ENCODE data around the gene MPPED1.

Gene MPPED1

GRCh38 chr22:43409800-43410199, 2.0 kb upstream of the MPPED1 start:
- DNase-seq (ENCODE audit: extremely low read depth in 1 of 2, low read depth in 1 of 2): no peak

DNA sequence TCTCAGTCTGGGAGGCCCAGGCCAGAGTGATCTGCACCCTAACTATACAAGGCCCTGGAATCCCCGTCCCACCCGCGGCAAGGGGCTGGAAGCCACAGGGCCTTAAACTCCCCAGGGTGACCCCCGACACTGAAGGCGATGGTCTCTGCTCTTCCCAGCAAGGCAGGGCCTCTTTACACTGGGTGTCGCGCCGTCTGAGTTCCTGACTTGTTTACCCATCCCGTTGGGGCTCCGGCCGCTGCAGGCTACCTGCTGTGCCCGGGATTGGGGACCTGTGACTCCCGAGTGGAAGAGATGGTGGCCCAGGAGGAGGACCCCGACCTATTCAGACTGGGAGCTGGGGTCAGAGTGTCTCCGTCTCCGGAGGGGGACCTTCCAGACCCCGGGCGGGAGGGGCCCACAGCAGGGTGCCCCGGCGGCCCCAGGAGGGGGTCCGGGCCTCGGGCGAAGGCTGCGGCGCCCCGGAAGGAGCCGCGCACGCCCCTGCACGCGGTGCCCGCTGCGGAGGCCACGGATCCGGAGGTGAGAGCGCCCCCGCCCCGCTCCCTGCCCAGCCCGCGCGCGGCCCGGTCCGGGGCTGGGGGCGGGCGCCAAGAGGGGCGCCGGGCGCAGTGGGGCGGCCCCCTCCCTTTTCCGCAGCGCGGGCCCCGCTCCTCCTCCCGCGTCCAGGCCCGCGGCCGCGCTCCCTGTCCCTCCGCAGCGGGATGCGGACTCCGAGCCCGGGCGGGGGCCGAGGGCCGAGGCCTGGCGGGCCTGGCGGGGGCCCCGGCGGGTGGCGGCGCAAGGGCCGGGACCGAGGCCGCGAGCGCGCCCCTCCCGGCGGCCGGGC, 560 bp upstream of the MPPED1 start:
- no peak for DNase-seq (ENCODE audit: extremely low read depth in 1 of 2, low read depth in 1 of 2)

DNA sequence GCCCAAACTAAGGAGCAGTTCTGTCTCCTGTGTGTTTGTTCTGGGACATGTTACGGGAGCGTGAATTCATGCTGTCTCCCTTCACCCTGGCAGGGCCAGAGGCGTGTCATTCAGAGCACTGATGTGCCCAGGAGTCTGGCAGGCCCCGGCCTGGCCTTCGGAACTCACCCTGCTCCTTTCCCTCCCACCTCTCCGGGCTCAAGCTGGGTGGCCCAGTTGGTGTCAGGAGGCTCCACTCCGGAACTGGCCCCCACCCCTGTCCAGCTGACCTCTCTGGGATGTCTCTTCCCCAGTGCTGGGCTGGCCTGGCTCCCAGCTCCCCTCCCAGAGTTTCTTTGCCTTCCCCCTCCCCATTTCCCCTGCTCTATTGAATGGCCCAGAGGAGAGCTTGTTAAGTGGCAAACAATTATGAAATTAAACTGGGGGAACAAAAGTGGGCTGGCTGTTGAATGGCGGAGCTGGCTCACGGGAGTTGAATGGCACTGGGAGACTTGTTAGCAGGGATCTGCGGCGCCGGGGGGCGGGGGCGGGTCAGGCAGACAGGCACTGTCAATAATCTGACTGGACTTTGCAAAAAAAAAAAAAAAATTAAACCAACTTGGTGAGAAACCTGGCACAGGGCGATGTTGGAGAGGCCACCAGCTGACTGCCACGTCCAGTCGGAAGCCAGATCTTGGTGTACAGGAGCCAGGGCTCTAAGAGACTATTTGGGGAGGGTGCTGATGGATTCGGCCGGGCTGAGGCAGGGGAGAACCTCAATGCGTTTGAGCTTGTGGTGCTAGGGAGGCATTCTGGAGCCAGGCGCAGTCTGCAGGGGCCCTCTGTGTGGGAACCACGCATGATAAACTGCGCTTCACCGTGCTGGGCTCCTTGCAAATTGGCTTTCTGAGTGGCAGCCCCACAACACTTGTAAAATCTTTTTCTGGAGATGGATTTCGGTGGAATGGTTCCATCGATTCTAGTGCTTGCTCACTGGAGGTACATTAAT, 1.3 kb downstream of the MPPED1 start:
- DNase-seq (ENCODE audit: extremely low read depth in 1 of 2, low read depth in 1 of 2): no peak

- no peak for DNase-seq (ENCODE audit: extremely low read depth in 1 of 2, low read depth in 1 of 2)
Observed at GRCh38 chr22:43413826-43414225, 2.0 kb downstream of the MPPED1 start.

DNA sequence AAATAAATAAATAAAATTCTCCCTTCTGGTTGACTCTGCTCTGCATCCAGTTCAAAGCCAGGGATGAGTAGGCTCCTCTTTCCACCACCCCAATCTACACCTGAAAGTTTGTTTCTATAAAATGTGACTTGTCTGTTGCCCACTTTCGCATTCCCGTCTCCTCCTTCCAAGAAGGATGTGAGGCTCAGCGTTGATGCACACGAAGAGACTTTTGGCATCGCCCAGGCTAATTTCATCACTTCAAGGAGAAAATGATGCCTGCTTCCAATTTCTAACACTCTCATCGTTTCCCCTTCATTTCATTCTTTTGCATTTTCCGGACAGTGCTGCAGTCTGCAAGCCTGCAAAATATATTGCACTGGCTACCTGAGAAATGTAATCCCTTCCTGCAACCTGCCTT, 3.9 kb downstream of the MPPED1 start:
- no peak for DNase-seq (ENCODE audit: extremely low read depth in 1 of 2, low read depth in 1 of 2)

DNA sequence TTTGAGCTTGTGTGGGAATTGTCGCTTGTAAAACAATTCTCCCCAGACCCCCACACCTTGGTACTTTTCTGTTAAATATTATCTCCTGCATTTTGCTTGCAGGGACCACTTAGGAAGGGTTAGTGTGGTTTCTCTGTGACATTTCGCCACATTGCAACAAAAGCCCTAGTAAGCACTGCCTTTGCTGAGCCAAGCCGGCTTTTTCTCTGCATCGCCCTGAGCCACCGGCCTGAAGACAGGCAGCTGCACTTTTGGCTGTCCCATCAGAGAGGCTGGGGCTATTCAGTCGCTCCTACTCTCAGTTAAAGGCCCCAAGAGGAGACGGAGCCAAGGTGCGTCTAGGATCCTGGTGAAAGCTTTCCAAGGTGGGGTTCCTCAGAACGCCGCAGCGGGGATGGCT, 5.7 kb downstream of the MPPED1 start:
- DNase-seq (ENCODE audit: extremely low read depth in 1 of 2, low read depth in 1 of 2): no peak

- no peak for DNase-seq (ENCODE audit: extremely low read depth in 1 of 2, low read depth in 1 of 2)
Observed at GRCh38 chr22:43418079-43418825, 6.4 kb downstream of the MPPED1 start.

DNA sequence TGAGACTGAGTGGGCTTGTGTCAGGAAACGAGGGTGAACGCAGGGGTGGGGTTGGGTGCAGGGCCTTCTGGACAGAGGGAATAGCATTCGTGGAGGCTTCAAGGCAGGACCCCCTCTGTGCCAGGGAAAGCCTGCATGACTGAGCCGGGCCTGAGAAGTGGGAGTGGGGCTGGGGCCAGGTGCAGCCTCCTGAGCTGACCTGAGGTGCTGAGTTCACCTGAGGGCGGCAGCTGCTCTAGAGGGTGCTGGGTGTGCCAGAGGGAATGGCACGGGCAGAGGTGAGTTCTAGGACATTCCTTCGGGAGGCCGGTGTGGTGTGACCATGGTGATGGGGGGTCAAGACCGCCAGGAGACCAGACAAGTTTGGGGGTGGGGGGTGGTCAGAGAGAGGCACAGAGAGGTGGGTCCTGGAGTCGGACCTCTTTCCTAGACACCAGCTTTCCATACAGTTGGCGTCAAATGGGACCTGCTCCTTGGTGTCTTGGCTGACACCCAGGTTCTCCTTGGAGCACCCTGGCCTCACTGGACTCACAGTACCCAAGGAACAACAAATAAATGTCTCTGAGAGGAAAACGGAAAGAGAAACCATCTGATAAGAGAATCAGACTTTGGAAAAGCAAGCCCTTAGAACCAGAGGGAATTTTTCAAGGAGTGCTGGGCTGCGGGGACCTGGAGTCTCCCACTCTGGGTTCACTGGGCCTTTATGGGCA, 7.7 kb downstream of the MPPED1 start:
- DNase-seq (ENCODE audit: extremely low read depth in 1 of 2, low read depth in 1 of 2): no peak

- no peak for DNase-seq (ENCODE audit: extremely low read depth in 1 of 2, low read depth in 1 of 2)
Observed at GRCh38 chr22:43421046-43421665, 9.3 kb downstream of the MPPED1 start.

DNA sequence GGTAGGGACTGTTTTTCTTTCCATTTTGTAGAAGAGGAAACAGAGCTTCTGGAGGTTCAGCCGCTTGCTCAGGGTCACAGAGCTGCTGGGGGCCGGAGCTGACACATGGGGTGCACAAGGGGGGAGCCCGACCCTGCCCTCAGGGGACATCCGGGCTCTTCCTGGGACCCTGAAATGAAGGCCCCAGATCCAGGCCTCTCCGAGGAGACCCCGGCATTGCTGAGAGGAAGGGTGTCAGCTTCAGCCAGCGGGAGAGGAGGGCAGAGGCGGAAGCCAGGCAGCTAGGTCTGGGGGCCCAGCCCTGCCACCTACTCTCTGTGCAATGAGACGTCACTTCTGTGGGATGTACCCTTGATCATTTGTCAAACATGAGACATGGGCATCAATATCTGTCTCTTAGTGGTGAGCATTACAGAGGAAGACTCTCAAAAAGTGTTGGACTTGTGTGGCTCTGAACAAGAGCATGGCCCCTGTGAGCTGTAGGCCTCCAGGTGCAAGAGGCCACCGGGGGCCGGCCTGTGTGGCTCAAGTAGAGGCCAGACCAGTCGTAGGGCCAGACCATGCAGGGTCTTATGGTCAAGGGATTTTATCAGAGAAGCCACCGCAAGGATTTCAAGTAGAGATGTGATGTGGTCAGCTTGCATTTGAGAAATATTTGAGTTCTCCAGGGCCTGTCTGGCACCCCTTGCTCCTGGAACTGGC, 10.3 kb downstream of the MPPED1 start:
- no peak for DNase-seq (ENCODE audit: extremely low read depth in 1 of 2, low read depth in 1 of 2)

DNA sequence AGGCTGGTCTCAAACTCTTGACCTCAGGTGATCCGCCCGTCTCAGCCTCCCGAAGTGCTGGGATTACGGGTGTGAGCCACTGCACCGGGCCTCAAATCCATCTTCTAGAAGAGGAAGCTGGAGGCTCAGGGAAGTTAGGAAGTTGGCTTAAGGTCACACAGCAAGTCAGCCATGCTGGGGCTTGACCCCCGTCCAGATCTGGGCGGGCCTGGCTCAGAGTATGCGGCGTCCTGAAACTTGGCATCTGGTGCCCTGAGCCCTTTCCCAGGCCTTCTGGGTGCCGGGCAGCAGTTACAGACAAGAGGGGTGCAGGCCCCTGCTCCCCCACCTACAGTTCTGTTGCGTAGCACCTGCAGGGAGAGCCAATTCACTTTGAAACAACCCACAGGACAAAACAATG, 11.2 kb downstream of the MPPED1 start:
- no peak for DNase-seq (ENCODE audit: extremely low read depth in 1 of 2, low read depth in 1 of 2)

- no peak for DNase-seq (ENCODE audit: extremely low read depth in 1 of 2, low read depth in 1 of 2)
Observed at GRCh38 chr22:43424201-43424600, 12.4 kb downstream of the MPPED1 start.

GRCh38 chr22:43424666-43425630, 13.1 kb downstream of the MPPED1 start:
- no peak for DNase-seq (ENCODE audit: extremely low read depth in 1 of 2, low read depth in 1 of 2)

DNA sequence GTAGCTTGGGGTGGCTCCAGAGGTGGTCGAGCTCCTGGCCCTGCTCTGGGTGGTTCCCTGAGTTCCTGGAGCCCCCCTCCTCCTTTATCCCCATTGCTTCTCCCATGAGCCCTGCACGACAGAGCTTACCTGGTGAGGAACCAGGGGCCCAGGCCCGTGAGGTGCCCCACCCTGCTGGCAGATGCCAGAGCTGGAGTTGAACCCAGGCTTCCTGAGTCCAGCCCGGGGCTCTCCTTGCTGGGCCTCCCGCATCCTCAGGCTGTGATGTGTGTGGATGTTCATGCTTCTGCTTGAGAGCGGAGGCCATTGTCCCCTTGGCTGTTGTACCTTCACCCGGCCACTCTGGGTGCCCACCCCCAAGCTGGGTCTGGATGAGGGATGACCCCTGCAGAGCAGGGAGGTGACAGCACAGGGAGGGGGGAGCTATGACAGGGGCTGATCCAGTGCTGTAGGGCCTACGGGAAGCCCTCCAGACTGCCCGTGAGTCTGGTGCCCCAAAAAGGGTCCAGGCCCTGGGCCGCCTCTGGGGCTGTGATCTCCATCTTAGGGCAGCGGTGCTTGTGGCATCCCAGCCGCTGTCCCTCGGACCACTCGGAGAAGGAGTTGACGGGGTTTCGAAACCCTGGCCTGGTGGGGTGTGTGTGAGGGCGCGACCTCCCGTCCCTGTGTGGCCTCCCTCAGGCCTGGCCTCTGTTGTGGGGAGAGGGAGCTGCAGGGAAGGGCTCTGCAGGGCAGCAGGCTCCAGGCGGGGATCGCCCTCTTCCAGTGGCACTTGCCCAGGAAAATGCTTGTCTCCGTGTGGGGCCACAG, 14.4 kb downstream of the MPPED1 start:
- DNase-seq (ENCODE audit: extremely low read depth in 1 of 2, low read depth in 1 of 2): no peak

DNA sequence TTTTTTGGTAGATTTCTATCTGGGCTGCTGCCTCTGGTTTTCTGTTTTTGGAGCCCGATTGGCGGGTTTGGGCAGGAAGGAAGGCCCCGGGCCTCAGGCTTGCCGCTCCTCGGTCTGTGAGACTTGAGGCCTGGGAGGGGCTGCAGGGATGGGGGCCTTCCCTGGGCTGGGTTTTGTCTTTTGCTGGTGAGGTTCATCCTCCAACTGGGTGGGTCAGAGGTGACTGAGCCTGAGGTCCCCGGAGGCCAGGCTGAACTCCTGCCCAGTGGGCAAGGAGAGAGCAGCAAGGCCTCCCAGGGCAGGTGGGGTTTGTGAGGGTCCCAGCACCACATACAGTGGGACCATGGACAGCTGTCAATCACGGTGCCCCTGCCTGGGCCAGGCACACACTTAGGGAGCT, 15.0 kb downstream of the MPPED1 start:
- no peak for DNase-seq (ENCODE audit: extremely low read depth in 1 of 2, low read depth in 1 of 2)

GRCh38 chr22:43427296-43428004, 15.6 kb downstream of the MPPED1 start:
- DNase-seq (ENCODE audit: extremely low read depth in 1 of 2, low read depth in 1 of 2): no peak

- no peak for DNase-seq (ENCODE audit: extremely low read depth in 1 of 2, low read depth in 1 of 2)
Observed at GRCh38 chr22:43428005-43428485, 16.2 kb downstream of the MPPED1 start.
